NCI-H2107 treated with DMSO at 0.1 percent for 48 hours (cell line): ENCODE data around the gene SMTNL1.

ENCODE experiments used
- DNase-seq: peaks from one replicate; lab custom pipeline; 2025; ENCODE audit not compliant: unreplicated experiment; lab: John Stamatoyannopoulos, UW

The SMTNL1 gene, protein sequence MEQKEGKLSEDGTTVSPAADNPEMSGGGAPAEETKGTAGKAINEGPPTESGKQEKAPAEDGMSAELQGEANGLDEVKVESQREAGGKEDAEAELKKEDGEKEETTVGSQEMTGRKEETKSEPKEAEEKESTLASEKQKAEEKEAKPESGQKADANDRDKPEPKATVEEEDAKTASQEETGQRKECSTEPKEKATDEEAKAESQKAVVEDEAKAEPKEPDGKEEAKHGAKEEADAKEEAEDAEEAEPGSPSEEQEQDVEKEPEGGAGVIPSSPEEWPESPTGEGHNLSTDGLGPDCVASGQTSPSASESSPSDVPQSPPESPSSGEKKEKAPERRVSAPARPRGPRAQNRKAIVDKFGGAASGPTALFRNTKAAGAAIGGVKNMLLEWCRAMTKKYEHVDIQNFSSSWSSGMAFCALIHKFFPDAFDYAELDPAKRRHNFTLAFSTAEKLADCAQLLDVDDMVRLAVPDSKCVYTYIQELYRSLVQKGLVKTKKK

DNA sequence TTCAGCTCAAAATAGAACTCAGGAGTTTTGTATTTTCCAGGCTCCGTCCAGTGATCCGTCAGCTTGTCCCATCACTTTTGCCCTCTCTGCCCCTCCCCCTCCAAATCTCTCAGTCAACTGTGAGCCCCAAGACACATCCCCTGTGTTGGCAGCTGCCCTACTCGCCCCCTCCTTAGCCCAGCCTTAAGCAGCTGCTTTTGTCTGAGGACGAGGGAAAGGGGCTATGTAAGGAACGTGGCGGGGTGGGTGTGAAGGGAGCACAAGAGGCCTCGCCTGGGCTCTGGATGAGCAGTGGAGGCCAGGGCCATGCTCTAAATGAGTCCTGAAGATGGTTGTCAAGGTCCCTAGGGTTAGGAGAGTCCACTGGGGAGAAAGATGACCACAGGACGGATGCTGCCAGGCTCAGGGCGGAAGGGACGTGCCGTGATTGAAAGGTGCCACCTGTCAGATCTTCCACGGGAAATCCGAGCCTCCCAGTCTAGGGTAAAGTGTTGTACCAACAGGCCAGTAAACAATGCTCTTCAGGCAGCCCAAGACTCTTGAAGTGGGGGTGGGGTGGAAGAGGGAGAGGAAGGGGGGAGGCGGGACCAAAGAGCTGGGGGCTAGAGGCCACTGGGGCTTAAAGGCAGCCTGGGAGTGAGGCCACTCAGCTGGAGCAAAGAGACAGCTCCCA is at the start of gene SMTNL1:
TSS of gene SMTNL1 (plus strand) at position 649 of the 673 bp plus-strand sequence. CDS start 5,048 bp downstream, outside the sequence.
- DNase-seq = peak; percentile 11

DNA sequence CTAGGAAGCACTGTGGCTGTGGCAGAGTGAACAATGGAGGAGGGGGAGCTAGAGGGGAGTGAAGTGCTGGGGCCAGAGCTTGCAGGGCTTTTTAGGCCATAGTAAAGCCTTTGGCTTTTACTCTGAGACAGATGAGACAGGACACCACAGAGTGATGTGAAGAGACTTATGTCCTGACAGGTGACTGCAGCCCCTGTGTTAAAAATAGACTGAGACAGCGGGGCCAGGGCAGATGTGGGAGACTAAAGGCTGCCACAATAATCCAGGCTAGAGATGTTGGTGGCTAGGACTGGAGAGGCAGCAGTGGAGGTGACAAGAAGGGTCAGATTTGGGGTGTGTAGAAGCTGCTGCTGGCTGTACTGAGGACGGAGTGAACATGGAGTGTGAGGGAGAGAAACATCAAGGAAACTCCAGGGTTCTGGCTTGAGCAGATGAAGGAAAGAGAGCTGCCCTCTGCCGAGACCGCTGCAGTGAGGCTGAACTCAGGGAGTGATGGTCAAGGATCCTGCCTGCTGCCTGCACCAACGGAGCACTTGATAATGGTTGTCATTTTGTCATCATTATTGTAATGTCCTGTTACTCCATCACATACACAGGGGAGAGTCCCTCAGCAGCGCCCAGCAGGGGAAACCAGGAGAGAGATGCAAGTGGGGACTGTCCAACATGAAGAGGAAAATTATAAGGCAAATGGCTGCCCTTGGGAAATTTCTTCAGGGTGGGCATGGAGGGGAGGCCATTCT is 49.3 kb upstream of the SMTNL1 start:
- DNase-seq = no peak

DNA sequence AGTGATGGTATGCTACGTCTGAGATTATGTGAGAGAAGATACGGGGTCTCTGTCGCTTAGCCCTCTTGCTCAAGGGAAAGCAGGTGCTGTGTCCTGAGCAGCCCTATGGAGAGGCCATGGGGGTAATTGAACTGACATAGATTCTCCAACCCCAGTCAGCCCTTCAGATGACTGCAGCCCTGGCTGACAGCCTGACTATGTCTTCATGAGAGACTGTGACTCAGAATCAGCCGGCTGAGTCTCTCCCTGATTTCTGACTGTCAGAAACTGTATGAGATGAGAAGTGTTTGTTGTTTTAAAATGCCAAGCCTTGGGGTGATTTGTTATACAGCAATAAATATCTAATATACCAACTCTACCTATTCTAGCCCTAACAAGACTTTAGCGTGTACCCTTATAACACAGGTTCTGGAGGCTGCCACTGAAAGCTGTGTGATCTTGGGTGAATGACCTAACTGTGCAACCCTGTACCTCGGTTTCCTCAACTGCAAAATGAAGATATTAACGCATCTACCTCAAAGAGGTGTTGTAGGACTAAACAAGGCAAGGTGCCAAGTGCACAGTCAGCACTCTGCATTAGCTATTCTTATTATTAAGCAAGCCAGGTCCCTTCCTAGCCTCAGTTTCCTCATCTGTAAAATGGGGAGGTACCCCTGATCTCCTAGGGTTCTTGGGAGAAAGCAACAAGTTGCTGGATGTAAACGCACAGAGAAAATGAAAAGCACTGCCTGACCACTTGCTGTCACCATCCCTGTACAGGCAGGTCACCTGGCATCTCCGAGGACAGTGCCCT is 46.7 kb upstream of the SMTNL1 start:
- no peak for DNase-seq

DNA sequence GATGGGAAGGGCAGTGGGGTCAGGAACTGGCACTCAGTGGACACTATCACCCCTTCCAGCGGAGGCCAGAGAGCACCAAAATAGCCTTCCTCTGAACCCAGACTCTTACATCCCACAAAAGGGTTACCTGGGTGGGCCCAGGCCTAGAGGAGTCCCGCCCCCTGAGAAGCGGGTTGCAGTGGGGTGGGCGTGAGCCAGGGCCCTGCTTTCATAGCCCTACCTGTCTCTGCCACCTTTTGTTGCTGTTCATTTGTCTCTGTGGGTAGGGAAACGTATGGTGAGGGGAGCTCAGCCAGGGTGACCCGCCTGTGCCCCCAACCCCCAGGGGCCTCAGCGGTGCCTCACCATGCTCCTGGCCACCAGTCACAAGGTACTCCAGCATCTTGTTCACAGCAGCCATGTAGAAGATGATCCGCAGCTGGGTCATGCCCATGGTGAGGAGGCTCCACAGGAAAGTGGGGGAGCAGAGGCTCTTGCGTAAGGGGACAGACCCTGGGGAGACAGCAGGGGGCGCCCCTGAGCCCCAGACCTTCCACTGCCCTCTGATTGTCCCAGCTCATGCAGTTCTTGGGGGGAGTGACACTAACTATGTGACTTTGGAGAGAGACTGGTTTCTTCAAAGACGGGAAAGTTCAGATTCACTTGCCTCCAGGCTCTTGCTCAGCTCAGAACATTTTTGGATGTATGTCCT is 45.9 kb upstream of the SMTNL1 start:
- DNase-seq = no peak

DNA sequence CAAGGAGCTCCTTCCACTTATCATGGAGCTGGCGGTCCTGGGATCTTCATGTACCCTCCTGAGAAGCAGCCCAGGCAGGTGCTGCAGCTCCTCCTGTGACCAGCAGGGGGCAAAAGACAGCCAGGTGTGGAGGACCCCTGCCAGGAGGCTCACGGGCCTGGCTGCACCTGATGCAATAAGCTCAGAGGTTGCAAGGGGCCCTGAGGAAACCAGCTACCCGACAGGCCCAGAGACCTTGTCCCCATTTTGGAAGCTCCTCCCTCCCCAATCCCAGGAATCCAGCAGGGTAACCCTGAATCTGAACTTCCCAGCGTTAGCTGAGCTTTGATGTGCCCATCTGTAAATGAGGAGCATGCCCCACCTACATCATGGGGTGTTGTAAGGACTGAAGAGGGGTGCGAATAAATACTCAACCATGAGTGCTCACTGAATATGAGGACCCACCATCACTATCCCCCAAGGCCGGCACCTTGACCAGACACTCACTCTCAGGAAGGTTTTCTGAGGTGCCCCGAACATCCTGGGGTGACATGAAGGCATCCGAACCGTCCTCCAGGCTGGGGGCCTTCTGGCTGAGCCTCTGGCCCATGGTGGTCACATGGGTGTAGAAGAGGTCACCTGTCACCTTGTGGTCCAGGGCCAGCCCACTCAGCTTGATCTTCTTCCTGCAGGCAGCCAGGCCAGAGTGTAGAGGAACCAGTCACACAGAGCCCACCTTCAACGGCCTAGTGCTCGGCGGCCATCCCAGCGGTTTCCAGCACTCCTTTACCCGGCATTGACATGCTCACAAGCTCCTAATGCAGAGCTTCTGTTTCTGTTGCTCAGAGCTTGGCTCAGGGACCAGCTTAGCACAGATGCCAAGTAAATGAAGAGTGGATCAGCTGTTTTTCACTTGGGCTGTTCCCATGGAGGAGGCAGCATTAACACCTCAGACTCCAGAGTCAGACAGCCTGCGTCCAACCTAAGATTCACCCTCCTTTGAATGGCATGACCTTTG is 43.6 kb upstream of the SMTNL1 start:
- DNase-seq = no peak

DNA sequence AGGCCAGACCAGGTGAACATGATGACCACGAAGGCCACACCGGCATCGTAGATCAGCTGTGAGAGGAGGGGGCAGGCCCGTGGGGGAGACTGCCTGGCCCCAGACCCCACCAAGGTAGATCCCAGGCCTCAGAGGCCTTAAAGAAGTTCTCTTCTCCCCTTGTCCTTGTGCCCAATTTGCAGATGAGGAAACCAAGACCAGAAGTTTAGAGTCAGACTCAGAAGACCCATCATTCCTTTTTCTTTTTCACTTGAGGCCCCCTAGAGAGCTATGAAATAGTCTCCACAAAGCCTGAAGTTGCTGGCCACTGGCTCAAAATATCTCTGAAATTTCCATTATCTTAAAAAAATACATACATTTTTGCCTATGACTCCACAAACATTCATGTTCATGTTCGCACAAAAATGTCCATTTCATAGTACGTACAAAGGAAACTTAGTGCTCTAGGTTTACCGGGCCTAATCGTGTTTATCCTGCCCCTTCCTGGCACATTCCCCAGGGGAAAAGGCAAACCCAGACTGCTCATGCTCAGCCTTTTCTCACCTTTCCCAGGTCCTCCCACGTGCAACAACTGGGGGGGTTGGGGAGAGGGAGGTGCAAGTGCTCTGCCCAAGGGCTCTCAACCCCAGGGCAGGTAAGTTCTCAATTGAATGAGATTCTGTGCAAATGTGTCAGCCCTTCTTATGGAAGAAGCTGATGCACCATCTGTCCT is 41.1 kb upstream of the SMTNL1 start:
- DNase-seq = no peak

DNA sequence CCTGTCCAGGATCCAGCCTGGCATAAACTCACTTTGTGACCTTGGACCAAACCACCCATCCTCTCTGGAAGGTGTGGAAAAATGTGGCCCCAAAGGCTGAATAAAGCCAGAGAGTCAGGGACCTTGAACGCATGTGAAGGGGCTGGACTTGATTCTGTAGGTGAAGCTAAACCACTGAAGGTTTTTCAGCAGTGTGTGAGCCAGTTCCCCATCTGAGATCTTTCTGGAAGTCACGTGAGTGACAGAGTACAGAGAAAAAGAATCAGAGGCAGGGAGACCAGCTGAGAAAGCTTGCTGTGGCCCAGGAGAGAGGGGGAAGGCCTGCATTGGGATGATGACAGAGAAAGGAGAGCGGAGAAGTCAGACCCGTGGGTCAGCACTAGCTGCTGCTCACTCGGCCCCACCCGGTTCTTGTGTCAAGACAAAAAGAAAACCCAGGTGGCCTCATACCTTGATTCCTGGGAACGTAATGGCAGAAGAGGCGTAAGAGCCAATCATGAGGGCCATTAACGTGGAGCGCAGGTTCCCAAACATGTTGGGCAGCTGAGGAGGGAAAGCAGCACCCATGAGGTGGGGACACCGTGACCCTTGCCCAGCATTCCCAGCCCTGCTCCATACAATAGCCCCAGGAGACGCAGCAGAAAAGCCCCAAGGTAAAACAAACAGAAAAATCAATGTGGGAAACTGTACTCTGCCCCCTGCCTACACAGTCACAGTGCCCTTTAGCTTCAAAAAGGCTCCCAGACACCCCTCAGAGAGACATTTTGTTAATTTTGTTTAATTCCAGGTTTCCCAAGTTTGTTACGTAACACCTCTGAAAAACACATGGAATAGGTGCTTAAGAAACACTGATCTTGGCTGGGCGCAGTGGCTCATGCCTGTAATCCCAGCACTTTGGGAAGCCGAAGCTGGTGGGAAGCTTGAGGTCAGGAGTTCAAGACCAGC is 39.8 kb upstream of the SMTNL1 start:
- no peak for DNase-seq

DNA sequence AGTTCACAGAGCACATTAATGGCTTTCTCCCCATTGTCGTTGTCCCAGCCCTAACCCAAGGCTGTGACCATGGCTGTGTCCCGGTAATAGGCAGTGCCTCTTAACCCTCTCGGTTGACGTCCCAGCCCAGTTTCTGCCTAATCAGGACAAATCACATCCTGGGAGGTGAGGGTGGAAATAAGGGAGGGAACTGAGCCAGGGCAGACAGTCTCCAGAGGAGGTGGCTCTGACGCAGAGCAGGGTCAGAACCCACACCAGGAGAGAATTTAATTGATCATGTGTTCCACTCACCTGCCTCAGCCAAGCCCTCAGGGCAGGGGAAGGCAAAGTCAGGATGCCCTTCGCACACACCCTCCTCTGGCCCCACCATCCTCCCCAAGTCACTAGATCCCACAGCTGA is 38.9 kb upstream of the SMTNL1 start:
- DNase-seq = no peak

DNA sequence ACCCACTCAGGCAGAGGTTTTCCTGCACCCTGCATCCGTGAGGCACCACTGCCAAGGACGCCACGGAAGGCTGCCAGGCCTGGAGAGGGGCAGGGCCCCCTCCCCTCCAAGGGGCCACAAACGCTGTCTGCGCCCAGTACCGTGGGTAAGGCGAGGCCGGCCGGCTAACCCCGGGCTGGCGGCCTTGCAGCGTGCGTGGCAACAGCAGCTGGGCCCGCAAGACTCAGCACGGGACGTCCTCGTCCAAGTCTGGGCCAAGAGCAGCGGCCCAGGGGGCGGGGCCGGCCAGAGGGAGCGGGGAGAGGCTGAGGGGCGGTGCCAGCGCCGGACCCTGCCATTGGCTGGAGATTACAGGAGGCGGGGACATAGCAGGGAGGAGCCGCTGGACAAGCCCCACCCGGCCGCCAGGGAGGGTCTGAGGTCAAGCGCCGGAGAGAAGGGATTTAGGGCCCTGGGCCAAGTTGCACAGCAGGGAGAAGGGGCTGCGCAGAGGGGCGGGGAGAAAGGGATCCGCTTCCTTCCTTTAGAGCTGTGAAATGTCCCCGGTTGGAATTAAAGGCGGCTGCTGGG is 37.9 kb upstream of the SMTNL1 start:
- no peak for DNase-seq

DNA sequence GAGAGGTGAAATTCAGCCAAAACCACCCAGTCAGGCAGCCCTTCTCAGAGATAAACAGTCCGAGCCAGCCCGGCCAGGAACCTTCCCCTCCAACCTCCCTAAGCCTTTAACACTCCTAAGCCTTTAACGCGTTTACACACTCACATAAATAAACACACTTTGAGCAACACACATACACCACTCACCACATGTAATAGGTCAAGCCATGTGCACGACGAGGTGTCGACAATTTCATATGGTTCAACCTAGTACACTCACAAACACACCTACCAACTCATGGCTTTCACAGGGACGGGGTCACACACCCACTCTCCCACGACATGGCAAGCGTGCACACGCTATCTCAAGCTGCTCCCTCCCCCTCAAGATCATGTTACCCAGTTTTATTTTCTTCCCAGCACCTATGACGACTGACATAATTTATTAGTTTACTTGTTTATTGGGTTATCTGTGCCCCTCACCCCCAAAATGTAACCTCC is 37.4 kb upstream of the SMTNL1 start:
- DNase-seq = no peak

DNA sequence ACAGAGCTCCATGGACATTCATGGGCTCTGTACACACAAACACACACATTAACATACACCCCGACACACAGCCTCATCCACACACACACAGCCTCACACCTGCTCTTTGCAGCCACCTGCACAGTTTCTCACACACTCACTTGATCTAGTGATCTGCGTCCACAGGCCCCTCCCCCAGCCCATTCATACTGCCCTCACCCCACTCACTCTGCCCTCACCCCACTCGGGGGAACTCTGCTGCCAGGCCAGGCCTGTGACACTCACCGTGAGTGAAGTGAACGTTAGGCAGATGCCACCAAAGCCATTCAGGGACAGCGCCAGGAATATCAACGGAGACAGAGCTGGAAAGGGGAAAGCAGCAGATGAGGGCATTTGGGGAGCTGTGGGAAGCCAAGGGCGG is 36.9 kb upstream of the SMTNL1 start:
- DNase-seq = peak; percentile 34

DNA sequence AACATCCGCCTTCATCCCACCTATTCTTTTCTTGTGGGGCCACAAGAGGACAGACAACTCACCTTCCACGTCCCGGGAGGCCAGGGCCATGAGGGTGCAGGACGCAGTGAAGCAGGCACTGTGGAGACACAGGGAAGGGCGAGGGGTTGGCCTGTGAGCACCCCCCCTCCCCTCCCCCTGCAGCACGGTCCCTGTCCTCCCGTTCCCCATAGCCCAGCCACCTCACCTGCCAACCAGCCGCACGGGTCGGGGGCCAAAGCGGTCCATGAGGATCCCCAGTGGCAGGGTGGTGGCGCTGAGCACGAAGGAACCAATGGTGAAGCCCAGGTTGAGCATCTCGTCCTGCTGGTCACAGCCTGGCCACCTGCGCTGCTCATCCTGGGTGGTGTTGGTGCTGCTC is 36.5 kb upstream of the SMTNL1 start:
- DNase-seq = no peak

DNA sequence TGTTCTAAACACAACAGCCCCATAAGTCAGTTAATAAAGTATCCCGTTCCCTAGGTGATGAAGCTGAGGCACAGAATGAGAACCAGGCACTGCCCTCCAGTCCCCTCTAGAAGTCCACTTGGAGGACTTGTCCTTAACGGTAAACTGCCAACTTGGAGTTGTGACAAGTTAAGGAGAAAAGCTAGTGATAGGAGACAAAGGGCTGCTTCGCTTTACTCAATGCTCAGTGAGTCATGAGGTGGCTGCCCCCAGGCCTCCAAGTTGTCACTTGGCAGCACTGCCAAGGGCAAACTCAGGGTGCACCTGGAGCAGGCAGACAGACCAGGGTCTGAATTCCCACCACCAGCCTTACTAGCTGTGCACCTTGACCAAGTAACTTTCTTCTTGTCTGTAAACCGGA is 35.4 kb upstream of the SMTNL1 start:
- no peak for DNase-seq

DNA sequence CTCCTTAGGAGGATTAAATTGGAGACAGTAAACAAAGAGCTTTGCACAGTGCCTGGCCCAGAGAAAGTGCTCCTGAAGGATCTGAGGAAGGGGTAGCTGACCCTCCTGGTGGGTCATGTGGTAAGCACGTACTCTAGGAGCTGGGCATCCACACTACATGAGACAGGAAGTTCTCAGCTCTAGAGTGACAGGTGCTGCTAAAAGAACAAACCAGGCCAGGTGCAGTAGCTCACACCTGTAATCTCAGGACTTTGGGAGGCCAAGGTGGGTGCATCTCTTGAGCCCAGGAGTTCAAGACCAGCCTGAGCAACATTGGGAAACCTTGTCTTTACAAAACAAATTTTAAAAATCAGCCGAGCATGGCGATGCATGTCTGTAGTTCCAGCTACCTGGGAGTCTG is 35.0 kb upstream of the SMTNL1 start:
- no peak for DNase-seq

DNA sequence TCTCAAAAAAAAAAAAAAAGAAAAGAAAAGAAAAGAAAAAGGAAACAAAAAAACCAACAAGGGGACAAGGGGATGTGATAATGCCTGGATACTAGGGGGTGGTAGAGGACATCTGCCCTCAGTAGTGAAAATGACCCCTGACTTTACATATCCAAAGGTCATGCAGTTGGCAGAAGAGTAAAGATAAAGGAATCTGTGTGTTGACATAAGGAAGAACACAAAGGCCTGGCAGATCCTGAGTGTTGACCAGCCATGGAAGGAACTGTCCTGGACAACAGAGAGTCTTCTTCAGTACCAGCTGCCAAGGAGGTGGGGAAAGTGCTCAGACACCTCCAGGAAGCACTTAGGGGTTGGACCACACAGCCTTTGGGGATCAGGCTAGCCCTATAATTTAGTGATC is 34.5 kb upstream of the SMTNL1 start:
- DNase-seq = no peak

DNA sequence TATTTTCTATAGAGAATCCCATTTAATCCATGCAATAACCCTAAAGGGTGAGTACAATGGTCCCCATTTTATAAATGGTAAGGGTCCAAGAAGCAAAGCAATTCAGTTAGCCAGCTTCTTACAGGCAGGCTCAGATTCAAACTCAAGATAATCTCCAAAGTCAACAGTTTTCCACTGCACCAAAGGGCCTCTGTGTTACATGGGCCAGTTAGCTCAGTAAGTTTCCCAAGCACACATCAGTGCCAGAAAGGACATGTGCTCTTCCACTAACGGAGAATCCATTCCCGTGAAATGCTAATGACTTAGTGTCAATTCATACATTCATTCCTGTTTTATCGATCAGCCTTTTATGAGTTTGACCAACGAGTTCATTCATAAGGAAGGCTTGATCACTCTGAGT is 32.9 kb upstream of the SMTNL1 start:
- no peak for DNase-seq

DNA sequence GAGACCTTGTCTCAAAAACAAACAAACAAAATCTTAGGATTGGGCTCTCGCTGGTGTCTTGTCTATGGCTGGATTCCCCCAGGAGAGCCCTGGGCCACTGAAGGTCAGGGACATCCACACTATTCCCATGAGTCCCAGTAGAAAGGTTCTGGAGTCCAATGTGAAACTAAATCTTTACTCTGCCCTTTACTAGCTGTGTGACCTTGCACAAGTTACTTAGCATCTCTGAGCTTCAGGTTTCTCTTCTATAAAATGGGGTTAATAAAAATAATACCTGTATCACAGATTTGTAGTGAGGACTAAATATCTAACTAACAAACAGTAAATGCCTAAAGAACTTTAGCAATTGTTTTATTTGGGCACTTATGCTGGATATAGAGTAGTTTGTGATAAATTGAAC is 30.9 kb upstream of the SMTNL1 start:
- no peak for DNase-seq
